Measurements from ENCODE around the gene GGT1. TPM values are rescaled to one million over a fixed set of nuclear protein-coding genes. Genes with fewer than 3 reads are reported as not detected.
"Not testable (repeated sequence)": the region's sequence is repeated elsewhere in the genome, so short reads cannot be mapped to it uniquely, and the experiment has no call there.

The GGT1 gene
- total RNA-seq, 1 donor from 2014 or later: 32.1 TPM

- peak overlapping the region; percentile 69 for H3K4me3 ChIP-seq (ENCODE audit: low read depth, low read length)
- DNase-seq (ENCODE audit: low read depth): no peak
- no peak for TF ChIP-seq CTCF (conservative IDR thresholded peaks at IDR 0.05; ENCODE audit: low read depth, low read length)
These were observed 9.0 kb upstream of the GGT1 start for GRCh38 chr22:24593836-24594568.

GRCh38 chr22:24594569-24595120 lies 8.3 kb upstream of the GGT1 start:
- H3K4me3 ChIP-seq (ENCODE audit: low read depth, low read length): no peak overlapping the region
- TF ChIP-seq CTCF (conservative IDR thresholded peaks at IDR 0.05; ENCODE audit: low read depth, low read length): no peak
- DNase-seq (ENCODE audit: low read depth): no peak

GRCh38 chr22:24595228-24595627 lies 7.8 kb upstream of the GGT1 start:
- DNase-seq (ENCODE audit: low read depth): no peak
- TF ChIP-seq CTCF (conservative IDR thresholded peaks at IDR 0.05; ENCODE audit: low read depth, low read length): no peak
- no peak overlapping the region for H3K4me3 ChIP-seq (ENCODE audit: low read depth, low read length)

- TF ChIP-seq CTCF (conservative IDR thresholded peaks at IDR 0.05; ENCODE audit: low read depth, low read length): no peak
- H3K4me3 ChIP-seq (ENCODE audit: low read depth, low read length): no peak overlapping the region
These were observed 7.1 kb upstream of the GGT1 start for GRCh38 chr22:24595863-24596262.

GRCh38 chr22:24597076-24597475 lies 5.9 kb upstream of the GGT1 start:
- H3K4me3 ChIP-seq (ENCODE audit: low read depth, low read length); DNase-seq (ENCODE audit: low read depth): not testable (repeated sequence)

More at GRCh38 chr22:24595863-24596262, 7.1 kb upstream of the GGT1 start:
- no peak for DNase-seq (ENCODE audit: low read depth)

GRCh38 chr22:24599514-24599913 lies 3.5 kb upstream of the GGT1 start:
- no peak for TF ChIP-seq CTCF (conservative IDR thresholded peaks at IDR 0.05; ENCODE audit: low read depth, low read length)
- DNase-seq (ENCODE audit: low read depth): no peak
- no peak overlapping the region for H3K4me3 ChIP-seq (ENCODE audit: low read depth, low read length)

GRCh38 chr22:24599958-24600715 lies 2.9 kb upstream of the GGT1 start:
- DNase-seq (ENCODE audit: low read depth); H3K4me3 ChIP-seq (ENCODE audit: low read depth, low read length): not testable (repeated sequence)

All from epithelial cell of proximal tubule (primary cell).